AG04449 (cell line): ENCODE measurements around the gene ITM2C.
A peak's percentile ranks its signal among the peaks of the same experiment; 100 is the strongest.

ENCODE experiments used
- CTCF ChIA-PET: fragments of 350-600 bp; formaldehyde crosslinking; extraction: SDS; loops from one replicate; lab custom pipeline; 2021; ENCODE audit warnings: antibody characterized with exemption; lab: Yijun Ruan, JAX
- POLR2A ChIA-PET: fragments of 400-600, 350-600 bp; formaldehyde crosslinking; extraction: SDS; loops from one replicate; lab custom pipeline; 2020; ENCODE audit warnings: antibody characterized with exemption, inconsistent platforms; lab: Yijun Ruan, JAX
- DNase-seq: peaks from one replicate; pipeline ENCODE4 v3.0.0-alpha.2; 2010; ENCODE audit warnings: low read depth, low spot score
- H3K4me3 ChIP-seq: 2 replicates; pipeline ENCODE4 v1.5.1; 2011; ENCODE audit warnings: low read depth, mild to moderate bottlenecking, control low read depth, low read length
- TF ChIP-seq, protein P1 (sequence below): IDR thresholded peaks from one replicate; pipeline ENCODE4 v1.5.1; 2011; ENCODE audit warnings: mild to moderate bottlenecking, moderate library complexity, low read length, control low read depth, inconsistent platforms; ENCODE audit not compliant: insufficient read depth; ENCODE audit errors: missing control alignments

The ITM2C gene

DNA sequence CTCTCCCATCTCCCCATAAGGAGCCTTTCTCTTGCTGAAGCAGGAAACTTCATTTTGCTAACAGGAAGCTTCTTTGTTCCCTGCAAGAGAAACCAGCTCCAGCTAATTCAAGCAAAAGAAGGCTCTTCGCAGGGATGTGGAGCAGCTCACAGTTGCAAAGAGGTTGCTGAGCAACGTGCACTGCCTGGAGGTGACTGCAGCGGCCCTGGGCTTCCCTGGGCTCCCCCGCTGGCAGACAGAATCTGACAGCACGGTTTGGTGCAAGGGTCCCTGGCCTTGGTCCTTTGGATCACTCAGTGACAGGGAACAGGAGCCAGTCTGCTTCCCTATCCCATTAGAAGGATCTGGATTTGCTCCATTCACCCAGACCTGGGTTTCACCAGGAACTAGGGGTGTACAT, 34.5 kb downstream of the ITM2C start:
- TF ChIP-seq, protein P1, sequence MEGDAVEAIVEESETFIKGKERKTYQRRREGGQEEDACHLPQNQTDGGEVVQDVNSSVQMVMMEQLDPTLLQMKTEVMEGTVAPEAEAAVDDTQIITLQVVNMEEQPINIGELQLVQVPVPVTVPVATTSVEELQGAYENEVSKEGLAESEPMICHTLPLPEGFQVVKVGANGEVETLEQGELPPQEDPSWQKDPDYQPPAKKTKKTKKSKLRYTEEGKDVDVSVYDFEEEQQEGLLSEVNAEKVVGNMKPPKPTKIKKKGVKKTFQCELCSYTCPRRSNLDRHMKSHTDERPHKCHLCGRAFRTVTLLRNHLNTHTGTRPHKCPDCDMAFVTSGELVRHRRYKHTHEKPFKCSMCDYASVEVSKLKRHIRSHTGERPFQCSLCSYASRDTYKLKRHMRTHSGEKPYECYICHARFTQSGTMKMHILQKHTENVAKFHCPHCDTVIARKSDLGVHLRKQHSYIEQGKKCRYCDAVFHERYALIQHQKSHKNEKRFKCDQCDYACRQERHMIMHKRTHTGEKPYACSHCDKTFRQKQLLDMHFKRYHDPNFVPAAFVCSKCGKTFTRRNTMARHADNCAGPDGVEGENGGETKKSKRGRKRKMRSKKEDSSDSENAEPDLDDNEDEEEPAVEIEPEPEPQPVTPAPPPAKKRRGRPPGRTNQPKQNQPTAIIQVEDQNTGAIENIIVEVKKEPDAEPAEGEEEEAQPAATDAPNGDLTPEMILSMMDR: no peak
- CTCF ChIA-PET: interaction anchor here (1.0 to 15.7 kb wide), 6 partner anchors 12 to 153 kb away, joined by 3 to 330 read pairs (median 4); no protein-coding TSS in a partner anchor
- H3K4me3 ChIP-seq: no peak overlapping the region
- no peak for DNase-seq
- POLR2A ChIA-PET: no interaction called here

GRCh38 chr2:230899786-230900185, 35.0 kb downstream of the ITM2C start:
- ChIA-PET POLR2A (no interaction called here), CTCF (interaction anchor here (1.0 to 15.7 kb wide), 5 partner anchors 12 to 152 kb away, joined by 3 to 330 read pairs (median 4); no protein-coding TSS in a partner anchor)
- H3K4me3 ChIP-seq: no peak overlapping the region
- no peak for DNase-seq
- TF ChIP-seq, protein P1: no peak

GRCh38 chr2:230900336-230900995, 35.7 kb downstream of the ITM2C start:
- POLR2A ChIA-PET: no interaction called here
- no peak for DNase-seq
- CTCF ChIA-PET: interaction anchor here (0.9 to 15.7 kb wide), 11 partner anchors 8 to 512 kb away, joined by 3 to 330 read pairs (median 4); no protein-coding TSS in a partner anchor

DNA sequence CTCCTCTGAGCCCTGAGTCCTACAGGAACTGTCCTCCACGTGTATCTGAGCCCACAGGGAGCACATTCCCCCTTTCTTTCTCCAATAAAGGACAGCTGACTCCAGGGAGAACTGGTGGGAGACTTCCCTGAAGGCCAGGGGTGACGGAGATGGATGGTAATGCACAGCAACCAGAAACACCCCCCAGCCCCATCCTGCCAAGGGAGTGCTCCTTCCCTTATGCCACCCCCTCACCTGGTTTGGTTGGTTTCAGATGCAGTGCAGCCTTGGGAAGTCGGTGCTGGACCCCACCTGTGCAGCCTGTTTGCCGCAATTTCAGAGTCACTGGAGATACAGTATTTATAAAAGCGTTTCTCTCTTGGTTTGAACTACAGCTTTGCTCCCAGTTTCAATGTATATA, 36.3 kb downstream of the ITM2C start:
- DNase-seq: no peak
- TF ChIP-seq, protein P1: no peak
- ChIA-PET CTCF (interaction anchor here (0.9 to 15.7 kb wide), 11 partner anchors 9 to 512 kb away, joined by 3 to 330 read pairs (median 7); no protein-coding TSS in a partner anchor), POLR2A (no interaction called here)
- no peak overlapping the region for H3K4me3 ChIP-seq

More at GRCh38 chr2:230900336-230900995, 35.7 kb downstream of the ITM2C start:
- H3K4me3 ChIP-seq: no peak overlapping the region
- TF ChIP-seq, protein P1: no peak

DNA sequence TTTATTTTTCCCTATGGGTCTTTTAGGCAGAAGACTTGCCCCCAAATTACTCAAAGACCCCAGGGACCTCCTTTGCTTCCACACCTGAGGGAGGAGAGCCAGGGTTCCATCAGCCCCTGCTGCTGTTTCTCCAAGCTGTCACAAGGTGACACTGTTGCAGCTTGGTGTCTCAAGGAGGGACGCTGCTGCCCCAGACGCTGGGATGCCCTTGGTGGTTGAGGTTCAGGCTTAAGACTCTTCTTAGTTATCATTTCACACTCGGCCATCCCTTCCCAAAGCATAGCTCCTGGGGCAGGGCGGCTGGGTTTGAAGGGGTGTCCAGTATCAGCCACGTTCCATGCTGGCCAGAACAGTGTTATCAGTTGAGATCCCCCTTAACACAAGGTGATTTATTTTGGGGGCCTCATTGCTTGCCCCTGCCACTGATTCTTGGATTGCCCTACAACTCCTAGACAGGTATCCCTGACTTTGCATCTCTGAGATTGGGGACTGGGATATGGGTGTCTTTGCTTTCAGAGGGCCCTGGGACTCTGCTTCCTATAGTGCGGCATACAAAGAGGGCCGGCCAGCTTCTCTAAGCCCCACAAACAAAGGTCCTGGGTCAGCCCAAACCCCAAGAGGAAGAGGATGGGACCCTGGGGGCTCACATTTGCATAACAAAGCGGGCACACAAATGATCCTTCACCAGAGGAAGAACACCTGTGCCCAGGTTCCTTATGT, 37.6 kb downstream of the ITM2C start:
- no peak overlapping the region for H3K4me3 ChIP-seq
- ChIA-PET CTCF (interaction anchor here (0.6 to 15.7 kb wide), 26 partner anchors 10 to 551 kb away, joined by 3 to 330 read pairs (median 4); partner anchors contain the start of genes PSMD1 and SPATA3), POLR2A (no interaction called here)
- peak; percentile 10 for DNase-seq
- TF ChIP-seq, protein P1: peak; percentile 96
